Stimulated activated CD4-positive, alpha-beta T cell treated with anti-CD3 and anti-CD28 coated beads, Interleukin-15, amount 100 ng/mL, for 1 hour (primary cell): ENCODE results near the gene CD274.
A peak's percentile ranks its signal among the peaks of the same experiment; 100 is the strongest.
"Not testable (repeated sequence)": the region's sequence is repeated elsewhere in the genome, so short reads cannot be mapped to it uniquely, and the experiment has no call there.

ENCODE experiments used
- DNase-seq, 2 donors: peaks; one replicate each; pipeline ENCODE4 v3.0.0-alpha.2; 2020; ENCODE audit warnings: low read depth in 1 of 2, low spot score in 1 of 2

The CD274 gene

DNA sequence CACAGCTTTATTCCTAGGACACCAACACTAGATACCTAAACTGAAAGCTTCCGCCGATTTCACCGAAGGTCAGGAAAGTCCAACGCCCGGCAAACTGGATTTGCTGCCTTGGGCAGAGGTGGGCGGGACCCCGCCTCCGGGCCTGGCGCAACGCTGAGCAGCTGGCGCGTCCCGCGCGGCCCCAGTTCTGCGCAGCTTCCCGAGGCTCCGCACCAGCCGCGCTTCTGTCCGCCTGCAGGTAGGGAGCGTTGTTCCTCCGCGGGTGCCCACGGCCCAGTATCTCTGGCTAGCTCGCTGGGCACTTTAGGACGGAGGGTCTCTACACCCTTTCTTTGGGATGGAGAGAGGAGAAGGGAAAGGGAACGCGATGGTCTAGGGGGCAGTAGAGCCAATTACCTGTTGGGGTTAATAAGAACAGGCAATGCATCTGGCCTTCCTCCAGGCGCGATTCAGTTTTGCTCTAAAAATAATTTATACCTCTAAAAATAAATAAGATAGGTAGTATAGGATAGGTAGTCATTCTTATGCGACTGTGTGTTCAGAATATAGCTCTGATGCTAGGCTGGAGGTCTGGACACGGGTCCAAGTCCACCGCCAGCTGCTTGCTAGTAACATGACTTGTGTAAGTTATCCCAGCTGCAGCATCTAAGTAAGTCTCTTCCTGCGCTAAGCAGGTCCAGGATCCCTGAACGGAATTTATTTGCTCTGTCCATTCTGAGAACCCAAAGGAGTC lies at the start of gene CD274:
Gene CD274 (plus strand): TSS at position 184 of the 733 bp plus-strand sequence. CDS start 5,572 bp downstream, outside the sequence.
- peak; percentile 57 to 78 for DNase-seq

DNA sequence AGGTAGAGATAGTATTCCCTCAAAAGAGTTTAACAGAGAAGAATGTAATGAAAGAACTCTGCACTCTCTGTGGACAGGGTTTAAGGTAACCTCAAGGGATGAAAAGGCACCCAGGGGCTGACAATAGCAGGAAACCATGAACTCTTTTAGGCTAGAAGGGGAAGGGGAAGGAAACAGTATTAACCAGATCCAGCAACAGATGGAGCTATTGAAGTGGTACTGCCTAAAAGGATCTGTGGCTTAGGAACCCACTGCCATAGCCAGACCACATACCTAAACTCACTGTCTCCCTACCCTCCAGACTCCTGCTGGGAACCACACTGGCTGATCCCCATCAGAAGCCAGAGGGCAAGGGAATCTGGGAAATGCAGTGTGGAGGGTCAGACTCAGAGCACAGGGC lies 48.1 kb upstream of the CD274 start:
- no peak for DNase-seq

DNA sequence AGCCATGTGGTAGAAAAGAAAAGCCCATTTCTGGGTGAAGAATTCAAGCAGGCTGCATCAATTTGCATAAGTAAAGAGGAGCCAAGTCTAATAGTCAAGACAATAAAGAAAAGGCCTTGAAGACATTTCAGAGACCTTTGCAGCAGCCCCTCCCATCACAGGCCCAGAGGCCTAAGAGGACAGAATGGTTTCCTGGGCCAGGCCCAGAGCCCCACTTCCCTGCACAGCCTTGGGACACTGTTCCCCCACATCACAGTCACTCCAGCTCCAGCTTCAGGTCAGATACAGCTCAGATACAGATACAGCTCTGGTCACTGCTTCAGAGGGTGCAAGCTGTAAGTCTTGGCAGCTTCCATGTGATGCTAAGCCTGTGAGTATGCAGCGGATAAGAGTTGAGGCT lies 41.7 kb upstream of the CD274 start:
- no peak for DNase-seq

DNA sequence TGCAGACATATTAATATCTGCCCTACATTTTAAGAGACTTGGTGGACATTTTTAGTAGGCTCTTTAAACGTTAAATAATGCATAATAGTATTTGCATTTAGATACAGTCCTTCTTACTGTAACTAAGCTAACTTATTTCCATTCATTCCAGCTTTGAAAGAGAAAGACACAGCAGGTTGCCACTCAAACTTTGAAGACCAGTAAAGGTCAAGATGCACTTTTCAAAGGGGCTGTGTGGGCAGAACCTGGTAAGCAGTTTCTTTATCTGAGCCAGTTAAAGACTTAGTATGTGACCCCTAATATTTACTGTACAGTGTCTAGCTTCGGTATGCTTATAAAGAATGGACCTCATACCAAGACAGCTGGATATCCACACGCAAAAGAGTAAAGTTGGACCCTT lies 33.4 kb upstream of the CD274 start:
- no peak for DNase-seq

DNA sequence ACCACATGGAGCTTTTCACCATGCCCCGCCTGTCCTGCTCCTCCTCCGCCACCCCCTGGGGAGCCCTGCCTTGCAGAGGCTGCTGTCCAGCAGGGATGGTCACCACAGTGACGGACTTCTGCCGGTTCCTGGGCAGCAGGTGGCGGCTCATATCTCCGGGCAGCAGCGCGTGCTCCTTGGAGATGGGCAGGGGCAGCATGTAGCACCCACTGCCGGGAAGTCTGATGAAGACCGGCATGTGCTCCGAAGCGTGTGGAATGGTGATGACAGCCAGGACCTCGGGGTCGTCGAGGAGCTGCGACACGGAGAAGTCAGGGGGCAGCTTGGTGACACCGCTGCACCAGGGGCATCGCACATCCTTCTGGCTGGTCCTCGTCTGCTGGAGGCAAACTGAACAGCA lies 31.9 kb upstream of the CD274 start:
- no peak for DNase-seq

DNA sequence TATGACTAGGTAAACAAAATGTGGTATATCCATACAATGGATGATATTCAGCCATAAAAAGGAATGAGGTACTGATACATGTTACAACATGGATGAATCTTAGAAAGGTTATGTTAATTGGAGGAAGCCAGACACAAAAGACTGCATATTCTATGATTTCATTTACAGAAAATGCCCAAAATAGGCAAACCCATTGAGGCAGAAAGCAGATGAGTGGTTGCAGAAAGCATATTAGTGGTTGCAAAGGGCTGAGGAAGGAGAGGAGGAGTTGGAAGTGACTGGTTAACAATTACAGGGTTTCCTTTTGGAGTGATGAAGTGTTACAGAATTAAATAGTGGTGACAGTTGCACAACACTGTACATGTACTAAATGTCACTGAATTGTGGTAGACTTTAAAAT lies 30.4 kb upstream of the CD274 start:
- no peak for DNase-seq

DNA sequence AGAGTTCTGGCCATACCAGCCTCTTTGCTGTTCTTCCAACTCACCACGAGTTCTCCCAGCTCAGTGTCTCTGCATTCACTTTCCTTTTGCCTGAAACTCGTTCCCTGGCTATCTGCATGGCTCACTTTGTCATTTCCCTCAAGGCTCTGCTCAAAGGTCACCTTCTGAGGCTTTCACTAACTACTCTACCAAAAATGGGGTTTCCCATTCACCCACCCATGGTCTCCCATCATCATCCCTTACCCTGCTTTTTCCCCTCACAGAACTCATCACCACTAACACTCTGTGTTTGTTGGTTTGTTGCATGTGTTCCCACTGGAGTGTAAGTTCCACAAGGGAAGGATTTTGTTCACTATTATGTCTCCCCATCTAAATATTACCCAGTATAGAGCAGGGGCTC lies 29.2 kb upstream of the CD274 start:
- no peak for DNase-seq

DNA sequence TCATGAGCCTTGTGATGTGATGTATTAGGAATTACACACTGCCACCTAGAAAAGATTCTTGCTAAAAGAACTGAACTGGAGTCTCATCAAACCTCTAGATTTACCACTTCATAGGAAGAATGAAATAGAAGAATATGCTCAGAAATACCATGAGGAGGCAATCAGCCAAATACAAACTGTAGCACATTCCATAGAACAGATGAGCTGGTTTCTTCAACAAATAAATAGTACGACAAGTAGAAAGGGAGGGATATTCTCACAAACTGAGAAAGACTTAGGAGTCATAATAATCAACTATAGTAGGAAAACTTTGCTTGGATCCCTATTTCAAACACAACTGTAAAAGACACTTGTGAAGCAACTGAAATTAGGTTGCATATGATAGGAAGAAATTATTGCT lies 28.1 kb upstream of the CD274 start:
- no peak for DNase-seq

DNA sequence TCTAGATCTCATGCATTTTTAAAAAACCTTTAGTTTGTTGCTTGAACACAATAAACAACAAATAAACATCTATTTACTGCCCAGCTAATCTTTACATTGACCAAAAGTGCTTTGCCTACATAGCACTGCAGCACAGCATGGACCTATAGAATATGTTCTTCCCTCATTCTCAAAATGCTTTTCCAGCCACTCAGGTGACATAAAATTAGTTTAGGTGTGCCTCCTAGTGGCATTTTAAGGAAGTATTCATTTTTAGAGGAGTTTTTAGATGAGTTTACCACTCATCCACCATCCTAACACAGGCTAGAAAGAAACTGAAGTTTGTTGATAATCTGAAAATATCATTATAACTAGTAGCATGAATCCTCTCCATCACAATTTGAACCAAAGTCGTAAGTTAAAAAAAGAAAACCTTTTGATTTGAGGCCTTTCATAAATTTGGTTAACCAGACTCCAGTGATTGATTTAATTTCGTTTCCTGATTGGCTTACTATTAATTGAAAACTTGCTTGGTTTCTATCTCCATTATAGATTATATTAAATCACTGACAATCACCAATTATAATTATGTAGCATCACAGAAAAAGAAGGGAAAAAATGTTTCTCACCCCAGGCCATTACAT lies 25.2 kb upstream of the CD274 start:
- DNase-seq, result no peak

DNA sequence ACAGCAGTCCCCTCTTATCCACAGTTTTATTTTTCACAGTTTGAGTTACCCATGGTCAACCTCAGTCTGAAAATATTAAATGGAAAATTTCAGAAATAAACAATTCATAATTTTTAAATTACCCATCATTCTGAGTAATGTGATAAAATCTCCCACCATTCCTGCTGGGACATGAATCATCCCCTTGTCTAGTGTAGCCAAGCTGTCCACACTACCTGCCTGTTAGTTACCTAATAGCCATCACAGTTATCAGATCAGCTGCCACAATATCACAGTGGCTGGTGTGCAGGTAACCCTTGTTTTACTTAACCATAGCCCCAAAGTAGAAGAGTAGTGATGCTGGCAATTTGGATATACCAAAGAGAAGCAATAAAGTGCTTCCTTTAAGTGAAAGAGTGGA lies 23.3 kb upstream of the CD274 start:
- no peak for DNase-seq

DNA sequence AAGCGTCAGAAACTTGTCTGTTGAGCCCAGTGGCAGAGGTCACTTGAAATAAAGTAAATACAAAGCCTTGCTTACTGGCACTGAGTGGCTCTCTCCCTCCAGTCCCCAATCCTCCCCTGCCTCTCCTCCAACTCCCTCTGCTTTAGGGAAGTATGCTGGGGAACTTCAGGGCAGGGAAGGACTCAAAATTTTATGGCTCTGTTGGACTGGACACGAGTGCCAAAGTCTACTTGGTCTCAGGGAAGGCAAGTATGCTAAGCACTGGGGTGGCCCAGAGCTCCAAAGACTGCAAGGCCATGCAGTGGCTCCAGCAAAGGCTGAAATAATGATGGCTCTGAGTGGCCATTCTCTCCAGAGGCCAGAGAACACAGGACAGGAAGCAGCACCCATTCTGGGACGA lies 22.2 kb upstream of the CD274 start:
- no peak for DNase-seq

DNA sequence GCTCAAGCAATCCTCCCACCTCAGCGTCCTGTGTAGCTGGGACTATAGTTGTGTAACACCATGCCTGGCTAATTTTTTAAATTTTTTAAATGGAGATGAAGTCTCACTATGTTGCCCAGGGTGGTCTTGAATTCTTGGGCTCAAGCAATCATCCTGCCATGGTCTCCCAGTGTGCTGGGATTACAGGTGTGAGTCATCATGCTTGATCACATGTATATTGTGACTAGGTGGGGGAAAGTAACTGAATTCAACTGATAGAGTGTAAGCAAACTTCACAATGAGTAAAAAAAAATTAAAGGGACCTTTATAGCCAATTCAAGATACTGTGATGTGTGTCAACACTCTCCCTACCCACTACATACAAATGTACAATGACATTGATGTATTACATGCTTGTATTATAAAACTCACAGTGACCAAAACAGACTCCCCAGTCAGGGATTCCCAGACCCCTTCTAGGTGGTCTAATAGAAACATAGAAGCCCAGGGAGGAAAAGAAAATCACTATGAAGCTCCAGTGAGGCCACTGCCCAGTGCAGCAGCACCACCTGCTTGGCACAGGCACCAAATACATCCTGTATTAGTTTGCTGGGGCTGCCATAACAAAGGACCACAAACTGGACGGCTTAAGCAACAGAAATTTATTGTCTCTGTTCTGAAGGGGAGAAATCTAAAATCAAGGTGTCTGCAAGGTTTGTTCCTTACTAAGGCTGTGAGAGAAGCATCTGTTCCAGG lies 21.4 kb upstream of the CD274 start:
- no peak for DNase-seq

DNA sequence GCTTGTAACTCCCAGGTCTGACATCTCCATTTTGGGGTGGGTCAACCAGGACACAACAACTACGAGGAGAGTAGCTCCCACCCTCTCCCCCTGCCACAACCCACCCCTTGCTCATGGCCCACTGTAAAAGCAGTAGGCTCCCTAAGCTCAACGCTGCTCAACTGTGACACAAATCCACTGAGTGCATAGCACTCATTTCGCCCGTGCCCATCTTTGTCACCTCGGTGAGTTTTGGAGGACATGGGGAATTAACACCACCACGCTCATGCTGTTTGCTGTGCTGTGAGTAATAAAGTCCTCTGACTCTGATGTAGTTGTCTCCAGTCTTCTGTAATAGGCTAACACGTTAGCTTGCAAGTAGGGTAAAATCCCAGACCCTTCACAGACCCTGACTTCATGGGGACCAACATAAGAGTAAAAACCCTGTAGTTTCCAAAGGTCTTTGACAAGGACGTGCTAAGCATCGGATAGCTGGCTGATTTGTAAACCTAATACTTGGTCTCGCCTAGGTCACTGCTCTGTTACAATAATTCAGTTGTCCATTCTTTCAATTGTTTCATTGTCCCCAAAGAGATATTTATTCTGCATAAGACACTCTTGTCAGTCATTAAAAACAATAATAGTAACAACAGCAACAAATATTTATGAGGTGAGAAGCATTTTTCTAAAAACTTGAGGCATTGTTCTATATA lies 20.3 kb upstream of the CD274 start:
- no peak for DNase-seq

DNA sequence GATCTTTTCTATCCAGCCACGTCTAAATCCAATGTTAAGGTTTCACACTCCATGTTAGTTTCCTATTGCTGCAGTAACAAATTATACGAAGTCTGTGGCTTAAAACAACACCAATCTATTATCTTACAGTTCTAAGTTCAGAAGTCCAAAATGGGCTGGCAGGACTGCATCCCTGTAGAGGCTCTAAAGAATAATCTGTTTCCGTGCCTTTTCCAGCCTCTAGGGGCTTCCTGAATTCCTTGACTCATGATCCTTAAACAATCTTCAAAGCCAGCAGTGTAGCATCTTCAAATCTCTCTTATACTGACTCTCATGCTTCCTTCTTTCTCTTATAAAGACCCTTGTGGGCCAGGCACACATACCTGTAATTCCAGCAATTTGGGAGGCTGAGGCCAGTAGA lies 19.4 kb upstream of the CD274 start:
- DNase-seq, result no peak

DNA sequence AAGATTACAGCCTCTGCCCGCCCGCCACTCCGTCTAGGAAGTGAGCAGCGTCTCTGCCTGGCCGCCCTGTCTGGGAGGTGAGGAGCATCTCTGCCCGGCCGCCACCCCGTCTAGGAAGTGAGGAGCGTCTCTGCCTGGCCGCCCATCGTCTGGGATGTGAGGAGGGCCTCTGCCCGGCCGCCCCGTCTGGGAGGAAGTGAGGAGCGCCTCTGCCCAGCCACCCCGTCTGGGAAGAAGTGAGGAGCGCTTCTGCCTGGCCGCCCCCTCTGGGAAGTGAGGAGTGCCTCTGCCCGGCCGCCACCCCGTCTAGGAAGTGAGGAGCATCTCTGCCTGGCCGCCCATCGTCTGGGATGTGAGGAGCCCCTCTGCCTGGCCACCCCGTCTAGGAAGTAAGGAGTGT lies 17.5 kb upstream of the CD274 start:
- not testable (repeated sequence) for DNase-seq

DNA sequence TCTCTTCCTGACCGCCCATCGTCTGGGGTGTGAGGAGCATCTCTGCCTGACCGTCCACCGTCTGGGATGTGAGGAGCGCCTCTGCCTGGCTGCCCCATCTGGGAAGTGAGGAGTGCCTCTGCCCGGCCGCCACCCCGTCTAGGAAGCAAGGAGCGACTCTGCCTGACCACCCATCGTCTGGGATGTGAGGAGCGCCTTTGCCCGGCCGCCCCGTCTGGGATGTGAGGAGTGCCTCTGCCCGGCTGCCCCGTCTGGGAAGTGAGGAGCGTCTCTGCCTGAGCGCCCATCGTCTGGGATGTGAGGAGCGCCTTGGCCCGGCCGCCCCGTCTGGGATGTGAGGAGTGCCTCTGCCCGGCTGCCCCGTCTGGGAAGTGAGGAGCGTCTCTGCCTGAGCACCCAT lies 17.0 kb upstream of the CD274 start:
- DNase-seq, result not testable (repeated sequence)

DNA sequence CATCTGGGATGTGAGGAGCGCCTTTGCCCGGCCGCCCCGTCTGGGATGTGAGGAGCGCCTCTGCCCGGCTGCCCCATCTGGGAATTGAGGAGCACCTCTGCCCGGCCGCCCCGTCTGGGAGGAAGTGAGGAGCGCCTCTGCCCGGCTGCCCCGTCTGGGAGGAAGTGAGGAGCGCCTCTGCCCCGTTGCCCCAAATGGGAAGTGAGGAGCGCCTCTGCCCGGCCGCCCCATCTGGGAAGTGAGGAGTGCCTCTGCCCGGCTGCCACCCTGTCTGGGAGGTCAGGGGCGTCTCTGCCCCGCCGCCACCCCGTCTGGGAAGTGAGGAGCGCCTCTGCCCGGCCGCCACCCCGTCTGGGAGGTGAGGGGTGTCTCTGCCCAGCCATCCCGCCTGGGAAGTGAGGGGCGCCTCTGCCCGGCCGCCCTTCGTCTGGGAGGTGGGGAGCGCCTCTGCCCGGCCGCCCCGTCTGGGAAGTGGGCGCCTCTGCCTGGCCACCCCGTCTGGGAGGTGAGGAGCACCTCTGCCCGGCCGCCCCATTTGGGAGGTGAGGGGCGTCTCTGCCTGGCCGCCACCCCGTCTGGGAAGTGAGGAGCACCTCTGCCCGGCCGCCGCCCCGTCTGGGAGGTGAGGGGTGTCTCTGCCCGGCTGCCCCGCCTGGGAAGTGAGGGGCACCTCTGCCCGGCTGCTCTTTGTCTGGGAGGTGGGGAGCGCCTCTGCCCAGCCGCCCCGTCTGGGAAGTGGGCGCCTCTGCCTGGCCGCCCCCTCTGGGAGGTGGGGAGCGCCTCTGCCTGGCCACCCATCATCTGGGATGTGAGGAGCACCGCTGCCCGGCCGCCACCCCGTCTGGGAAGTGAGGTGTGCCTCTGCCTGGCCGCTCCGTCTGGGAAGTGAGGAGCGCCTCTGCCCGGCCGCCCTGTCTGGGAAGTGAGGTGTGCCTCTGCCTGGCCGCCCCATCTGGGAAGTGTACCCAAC lies 16.2 kb upstream of the CD274 start:
- not testable (repeated sequence) for DNase-seq

DNA sequence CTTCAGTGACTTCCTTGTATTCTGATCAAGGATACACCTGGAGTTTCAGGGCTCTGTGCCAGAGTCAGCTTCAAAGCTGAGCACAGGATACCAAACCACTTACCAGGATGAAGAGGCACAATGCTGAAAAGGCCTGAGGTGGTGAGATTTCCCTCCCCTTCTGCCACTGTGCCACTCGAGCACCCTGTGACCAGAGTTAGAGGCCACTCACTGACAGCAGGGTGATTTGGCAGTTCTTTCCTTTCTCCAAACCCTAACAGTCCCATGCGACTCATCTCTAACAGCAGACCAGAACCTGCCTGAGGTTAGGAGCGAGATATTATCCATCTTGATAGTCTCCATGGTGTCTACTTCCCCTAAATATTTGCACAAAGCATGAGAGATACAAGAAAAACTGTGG lies 14.4 kb upstream of the CD274 start:
- DNase-seq, result no peak

DNA sequence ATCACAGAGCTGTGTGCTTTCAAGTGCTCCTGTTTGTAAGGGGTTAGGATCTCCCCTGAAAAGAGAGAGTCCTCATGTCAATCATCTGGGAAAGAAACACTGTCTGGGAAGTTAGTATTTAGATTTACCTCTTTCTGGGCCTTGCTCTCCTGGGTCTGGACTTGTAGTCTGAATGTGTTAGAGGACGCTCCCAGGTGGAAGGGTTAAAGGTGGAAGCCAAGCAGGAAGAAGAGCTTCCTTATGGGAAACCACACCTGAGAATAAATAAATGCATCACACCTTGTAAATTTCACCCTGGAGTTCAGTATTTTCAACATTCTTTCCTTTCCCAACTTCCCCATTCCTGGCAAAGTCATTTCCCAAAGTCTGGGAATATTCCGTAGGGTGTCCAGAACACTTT lies 13.9 kb upstream of the CD274 start:
- no peak for DNase-seq
